Urothelium cell line (cell line): ENCODE results near the gene LRRIQ4.

Source experiments
- DNase-seq: peaks from one replicate; pipeline ENCODE4 v3.0.0; 2011; ENCODE audit warnings: low spot score, mixed read lengths
- FAIRE-seq: peaks from 2 replicates; lab custom pipeline; 2011; peaks lifted over from hg19 to GRCh38; lab: Jason Lieb, UNC

Gene LRRIQ4

GRCh38 chr3:169812332-169813235, at the start of gene LRRIQ4, which contains the start of gene LRRC34:
TSS of gene LRRIQ4 (plus strand) at chr3:169812870. CDS start at chr3:169821922, 9,052 bp downstream.
TSS of gene LRRC34 (minus strand) at chr3:169812904. CDS start at chr3:169812548, 356 bp downstream.
- peak; percentile 6 for DNase-seq
- FAIRE-seq = no peak

GRCh38 chr3:169764312-169764881, 48.3 kb upstream of the LRRIQ4 start:
- FAIRE-seq (no peak), DNase-seq (no peak)

- no peak for FAIRE-seq
Measured at GRCh38 chr3:169764882-169765612, 47.6 kb upstream of the LRRIQ4 start, which contains the start of gene TERC. TSS of gene TERC (minus strand) at chr3:169765060.

GRCh38 chr3:169769287-169770181, 43.1 kb upstream of the LRRIQ4 start, which contains the start of gene ACTRT3:
TSS of gene ACTRT3 (minus strand) at chr3:169769561. CDS start at chr3:169769520, 41 bp downstream.
- FAIRE-seq (no peak), DNase-seq (no peak)

More at GRCh38 chr3:169764882-169765612, 47.6 kb upstream of the LRRIQ4 start, which contains the start of gene TERC:
- DNase-seq = no peak

GRCh38 chr3:169771497-169772304, 41.0 kb upstream of the LRRIQ4 start:
- DNase-seq (peak; percentile 54), FAIRE-seq (no peak)

GRCh38 chr3:169772305-169772896, 40.3 kb upstream of the LRRIQ4 start:
- peak; percentile 65 for DNase-seq
- FAIRE-seq = no peak

GRCh38 chr3:169772897-169773816, 39.5 kb upstream of the LRRIQ4 start, which contains the start of gene MYNN:
TSS of gene MYNN (plus strand) at chr3:169773396. CDS start at chr3:169774296, 900 bp downstream.
- FAIRE-seq (peak; percentile 79), DNase-seq (peak; percentile 76)

- DNase-seq (no peak), FAIRE-seq (no peak)
Measured at GRCh38 chr3:169774186-169774585, 38.5 kb upstream of the LRRIQ4 start.

GRCh38 chr3:169777822-169778221, 34.8 kb upstream of the LRRIQ4 start:
- no peak for FAIRE-seq

GRCh38 chr3:169780742-169781141, 31.9 kb upstream of the LRRIQ4 start:
- FAIRE-seq (no peak), DNase-seq (no peak)

More at GRCh38 chr3:169777822-169778221, 34.8 kb upstream of the LRRIQ4 start:
- DNase-seq = no peak

- no peak for DNase-seq
- no peak for FAIRE-seq
Measured at GRCh38 chr3:169781209-169781855, 31.3 kb upstream of the LRRIQ4 start.

GRCh38 chr3:169787120-169787519, 25.6 kb upstream of the LRRIQ4 start:
- FAIRE-seq (no peak), DNase-seq (no peak)

- DNase-seq (no peak), FAIRE-seq (no peak)
Measured at GRCh38 chr3:169787791-169788190, 24.9 kb upstream of the LRRIQ4 start.

GRCh38 chr3:169790219-169790618, 22.5 kb upstream of the LRRIQ4 start:
- FAIRE-seq (no peak), DNase-seq (no peak)

GRCh38 chr3:169790687-169791429, 21.8 kb upstream of the LRRIQ4 start:
- no peak for FAIRE-seq

GRCh38 chr3:169792359-169792758, 20.3 kb upstream of the LRRIQ4 start:
- FAIRE-seq (no peak), DNase-seq (no peak)

More at GRCh38 chr3:169790687-169791429, 21.8 kb upstream of the LRRIQ4 start:
- no peak for DNase-seq
